Measurements from ENCODE around the gene KPNA4.

GRCh38 chr3:160612386-160613075 lies 47.2 kb upstream of the KPNA4 start:
- TF ChIP-seq CTCF (IDR thresholded peaks at IDR 0.05; ENCODE audit: low read depth, low read length, poor library complexity, severe bottlenecking) (no peak), EZH2phosphoT487 (IDR thresholded peaks at IDR 0.05; ENCODE audit: borderline replicate concordance, low read length) (no peak)
